Osteoblast (primary cell): ENCODE measurements around the gene NMNAT3. TPM values are rescaled to one million over a fixed set of nuclear protein-coding genes. Genes with fewer than 3 reads are reported as not detected.
"Not testable (repeated sequence)": the region's sequence is repeated elsewhere in the genome, so short reads cannot be mapped to it uniquely, and the experiment has no call there.

Source experiments
- DNase-seq: peaks from one replicate; pipeline ENCODE4 v3.0.0; 2011; ENCODE audit warnings: low spot score, mixed read lengths; ENCODE audit not compliant: insufficient read length; ENCODE audit errors: missing footprints
- H2AFZ ChIP-seq: 2 replicates; pipeline ENCODE4 v1.6.0; 2011; ENCODE audit warnings: mild to moderate bottlenecking, low read length
- H3K27ac ChIP-seq: 2 replicates; pipeline ENCODE4 v1.5.1; 2011; ENCODE audit warnings: mild to moderate bottlenecking, low read depth, low read length, moderate library complexity
- H3K27me3 ChIP-seq: 2 replicates; pipeline ENCODE4 v1.6.0; 2012; ENCODE audit warnings: mild to moderate bottlenecking, control low read depth, inconsistent platforms, low read length, moderate library complexity; ENCODE audit not compliant: insufficient read depth
- H3K36me3 ChIP-seq: 2 replicates; pipeline ENCODE4 v1.5.1; 2011; ENCODE audit warnings: mild to moderate bottlenecking, low read length, control low read depth, moderate library complexity; ENCODE audit not compliant: insufficient read depth
- H3K4me1 ChIP-seq: 2 replicates; pipeline ENCODE4 v1.5.1; 2011; ENCODE audit warnings: mild to moderate bottlenecking, low read length, control low read depth, moderate library complexity; ENCODE audit not compliant: insufficient read depth
- H3K4me2 ChIP-seq: 2 replicates; pipeline ENCODE4 v1.6.0; 2011; ENCODE audit warnings: mild to moderate bottlenecking, low read length; ENCODE audit not compliant: insufficient read depth
- H3K4me3 ChIP-seq: fragments of 200-600 bp; sonication (generic); 3 replicates; pipeline ENCODE4 v1.5.1; 2012; ENCODE audit warnings: mild to moderate bottlenecking, low read length, inconsistent platforms; ENCODE audit not compliant: insufficient read depth
- H3K79me2 ChIP-seq: 2 replicates; pipeline ENCODE4 v1.6.0; 2012; ENCODE audit warnings: mild to moderate bottlenecking, low read length, control low read depth, inconsistent platforms; ENCODE audit not compliant: insufficient read depth
- H3K9me3 ChIP-seq: 2 replicates; pipeline ENCODE4 v1.5.1; 2011; ENCODE audit warnings: low read depth, low read length, control low read depth
- H4K20me1 ChIP-seq: 2 replicates; pipeline ENCODE4 v1.6.0; 2012; ENCODE audit warnings: mild to moderate bottlenecking, low read length, control low read depth; ENCODE audit not compliant: insufficient read depth
- total RNA-seq: library from RNA; depleted of rRNA; stranded (reverse); fragments of >200 nt; gene quantifications from 2 replicates; pipeline ENCODE4 v1.2.3, GENCODE V29; 2012
- TF ChIP-seq, protein P1 (sequence below): IDR thresholded peaks from 2 replicates; pipeline ENCODE4 v1.5.1; 2011; ENCODE audit warnings: mild to moderate bottlenecking, low read depth, low read length, moderate library complexity; ENCODE audit errors: extremely low read depth

Gene NMNAT3
- total RNA-seq, 1 donor: 0.36 TPM

- H3K36me3 ChIP-seq: no peaks in the 10 kb centered on the region
- no peak overlapping the region for H3K4me3 ChIP-seq
- H4K20me1 ChIP-seq: no peaks in the 10 kb centered on the region
- no peaks in the 10 kb centered on the region for H3K79me2 ChIP-seq
- no peaks in the 10 kb centered on the region for H3K4me1 ChIP-seq
- H3K9me3 ChIP-seq: no peaks in the 10 kb centered on the region
- TF ChIP-seq, protein P1, sequence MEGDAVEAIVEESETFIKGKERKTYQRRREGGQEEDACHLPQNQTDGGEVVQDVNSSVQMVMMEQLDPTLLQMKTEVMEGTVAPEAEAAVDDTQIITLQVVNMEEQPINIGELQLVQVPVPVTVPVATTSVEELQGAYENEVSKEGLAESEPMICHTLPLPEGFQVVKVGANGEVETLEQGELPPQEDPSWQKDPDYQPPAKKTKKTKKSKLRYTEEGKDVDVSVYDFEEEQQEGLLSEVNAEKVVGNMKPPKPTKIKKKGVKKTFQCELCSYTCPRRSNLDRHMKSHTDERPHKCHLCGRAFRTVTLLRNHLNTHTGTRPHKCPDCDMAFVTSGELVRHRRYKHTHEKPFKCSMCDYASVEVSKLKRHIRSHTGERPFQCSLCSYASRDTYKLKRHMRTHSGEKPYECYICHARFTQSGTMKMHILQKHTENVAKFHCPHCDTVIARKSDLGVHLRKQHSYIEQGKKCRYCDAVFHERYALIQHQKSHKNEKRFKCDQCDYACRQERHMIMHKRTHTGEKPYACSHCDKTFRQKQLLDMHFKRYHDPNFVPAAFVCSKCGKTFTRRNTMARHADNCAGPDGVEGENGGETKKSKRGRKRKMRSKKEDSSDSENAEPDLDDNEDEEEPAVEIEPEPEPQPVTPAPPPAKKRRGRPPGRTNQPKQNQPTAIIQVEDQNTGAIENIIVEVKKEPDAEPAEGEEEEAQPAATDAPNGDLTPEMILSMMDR: no peak
- DNase-seq: no peak
- no peak overlapping the region for H3K4me2 ChIP-seq
- no peak overlapping the region for H3K27ac ChIP-seq
- no peaks in the 10 kb centered on the region for H3K27me3 ChIP-seq
- no peak overlapping the region for H2AFZ ChIP-seq
These were observed 91.3 kb downstream of the NMNAT3 start for GRCh38 chr3:139586420-139587017.

DNA sequence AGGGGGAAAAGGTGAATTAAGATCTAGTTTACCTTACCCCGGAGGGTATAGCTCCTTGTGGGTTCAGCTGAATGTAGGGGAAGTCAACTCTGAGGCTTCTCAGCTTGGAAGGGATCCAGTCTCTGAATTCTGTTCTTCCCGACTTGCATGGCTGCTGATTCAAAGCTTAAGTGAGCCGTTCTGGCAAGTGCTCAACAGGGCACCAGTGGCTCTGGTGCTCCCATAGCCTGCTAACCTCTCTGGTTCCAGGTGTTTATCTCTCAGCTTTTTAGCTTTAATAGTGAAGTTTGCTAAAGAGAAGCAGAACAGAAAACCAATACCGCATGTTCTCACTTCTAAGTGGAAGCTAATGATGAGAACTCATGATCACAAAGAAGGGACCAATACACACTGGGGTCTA is 92.0 kb downstream of the NMNAT3 start:
- Histone ChIP-seq H3K36me3 (no peaks in the 10 kb centered on the region), H4K20me1 (no peaks in the 10 kb centered on the region), H3K4me1 (no peaks in the 10 kb centered on the region), H3K27ac (no peak overlapping the region), H3K4me3 (no peak overlapping the region), H3K79me2 (no peaks in the 10 kb centered on the region), H3K9me3 (no peaks in the 10 kb centered on the region), H3K27me3 (no peaks in the 10 kb centered on the region), H2AFZ (no peak overlapping the region), H3K4me2 (no peak overlapping the region)
- TF ChIP-seq, protein P1: no peak
- no peak for DNase-seq

GRCh38 chr3:139583651-139584050 is 94.1 kb downstream of the NMNAT3 start:
- not testable (repeated sequence) for H3K4me1 ChIP-seq

DNA sequence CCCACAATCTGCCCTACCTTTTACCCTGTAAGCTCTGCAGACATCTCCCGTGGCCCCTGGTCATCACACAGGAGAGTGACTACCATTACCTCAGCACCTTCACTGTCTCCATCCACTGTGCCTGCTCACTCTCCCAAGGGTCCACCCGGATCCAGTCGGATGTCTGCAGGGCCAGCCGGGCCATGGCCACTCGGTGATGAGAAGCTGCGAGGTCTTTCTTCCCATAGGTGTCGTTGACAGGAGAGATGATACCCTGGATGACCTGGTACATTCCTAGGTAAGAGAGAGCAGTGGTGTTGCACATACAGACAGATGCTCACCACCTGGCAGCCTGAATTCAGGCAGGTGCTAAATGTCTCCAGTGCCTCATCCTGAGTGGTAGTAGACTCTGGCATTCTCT is 99.0 kb downstream of the NMNAT3 start:
- no peaks in the 10 kb centered on the region for H3K4me1 ChIP-seq
- DNase-seq: no peak
- H3K4me3 ChIP-seq: no peak overlapping the region
- H3K27ac ChIP-seq: no peak overlapping the region
- H3K79me2 ChIP-seq: no peaks in the 10 kb centered on the region
- H3K27me3 ChIP-seq: no peaks in the 10 kb centered on the region
- TF ChIP-seq, protein P1: no peak
- no peak overlapping the region for H2AFZ ChIP-seq
- H3K4me2 ChIP-seq: no peak overlapping the region
- no peaks in the 10 kb centered on the region for H3K9me3 ChIP-seq
- no peaks in the 10 kb centered on the region for H3K36me3 ChIP-seq
- no peaks in the 10 kb centered on the region for H4K20me1 ChIP-seq

More at GRCh38 chr3:139583651-139584050, 94.1 kb downstream of the NMNAT3 start:
- not testable (repeated sequence) for H3K4me3 ChIP-seq, H3K9me3 ChIP-seq, H3K4me2 ChIP-seq, DNase-seq, H3K36me3 ChIP-seq, H3K27ac ChIP-seq, H3K79me2 ChIP-seq, H4K20me1 ChIP-seq, H2AFZ ChIP-seq, H3K27me3 ChIP-seq
